Astrocyte of the spinal cord (primary cell): ENCODE data around the gene RGS12.

Source experiments
- DNase-seq: peaks from one replicate; pipeline ENCODE4 v3.0.0; 2011; ENCODE audit warnings: low read depth, low spot score
- H3K4me3 ChIP-seq: 2 replicates; pipeline ENCODE4 v1.5.1; 2011; ENCODE audit warnings: low read depth, mild to moderate bottlenecking, low read length, moderate library complexity
- CTCF ChIP-seq: IDR thresholded peaks from 2 replicates; pipeline ENCODE4 v1.5.1; 2012; ENCODE audit warnings: low read depth, mild to moderate bottlenecking, low read length, inconsistent platforms
- in situ Hi-C: cut with HindIII; loops from 2 replicates; pipeline ENCODE4 v1.10.0; 2017; ENCODE audit warnings: low sequenced_read_pairs

RGS12 gene

GRCh38 chr4:3331511-3332394 is 38.9 kb downstream of the RGS12 start:
- no peak overlapping the region for H3K4me3 ChIP-seq
- TF ChIP-seq CTCF: no peak
- in situ Hi-C loops: no loop called here
- DNase-seq: no peak

- in situ Hi-C loops: no loop called here
- TF ChIP-seq CTCF: no peak
- H3K4me3 ChIP-seq: no peak overlapping the region
- no peak for DNase-seq
Observed at GRCh38 chr4:3332498-3332897, 39.7 kb downstream of the RGS12 start.

- no peak overlapping the region for H3K4me3 ChIP-seq
- TF ChIP-seq CTCF: no peak
- in situ Hi-C loops: no loop called here
- no peak for DNase-seq
Observed at GRCh38 chr4:3334316-3334715, 41.5 kb downstream of the RGS12 start.

GRCh38 chr4:3335385-3335784 is 42.6 kb downstream of the RGS12 start:
- no peak for DNase-seq
- no peak overlapping the region for H3K4me3 ChIP-seq
- TF ChIP-seq CTCF: no peak
- in situ Hi-C loops: no loop called here

GRCh38 chr4:3335982-3336381 is 43.2 kb downstream of the RGS12 start:
- in situ Hi-C loops: no loop called here
- no peak for DNase-seq
- no peak overlapping the region for H3K4me3 ChIP-seq
- TF ChIP-seq CTCF: no peak

- in situ Hi-C loops: no loop called here
- peak; percentile 30 for DNase-seq
- TF ChIP-seq CTCF: no peak
- no peak overlapping the region for H3K4me3 ChIP-seq
Observed at GRCh38 chr4:3336382-3337356, 43.8 kb downstream of the RGS12 start.
